ENCODE measurements around the gene VWA5A.

- TF ChIP-seq CTCF (IDR thresholded peaks at IDR 0.05), result no peak
- TF ChIP-seq POLR2A (IDR thresholded peaks at IDR 0.05), result no peak
These were observed 78.2 kb downstream of the VWA5A start for GRCh38 chr11:124193221-124194010.
